Neural cell (in vitro differentiated cells): ENCODE data around the gene KLK7.

ENCODE experiments used
- CTCF ChIP-seq: fragments of 450-650 bp; IDR thresholded peaks from 2 replicates; pipeline ENCODE4 v1.5.1; 2014; ENCODE audit warnings: antibody characterized with exemption, mild to moderate bottlenecking, moderate library complexity; ENCODE audit not compliant: poor library complexity, severe bottlenecking
- EP300 ChIP-seq: fragments of 450-650 bp; conservative IDR thresholded peaks from 2 replicates; pipeline ENCODE4 v1.6.1; 2014; ENCODE audit warnings: antibody characterized with exemption, mild to moderate bottlenecking, moderate library complexity; ENCODE audit not compliant: poor library complexity, severe bottlenecking
- EZH2 ChIP-seq: fragments of 200-600, 300-800 bp; shearing (Covaris generic), sonication (generic); IDR thresholded peaks from 2 replicates; pipeline ENCODE4 v1.6.1; 2014; ENCODE audit warnings: antibody characterized with exemption, low read length, borderline replicate concordance, mild to moderate bottlenecking; ENCODE audit not compliant: insufficient read depth, poor library complexity, severe bottlenecking
- POLR2AphosphoS5 ChIP-seq: IDR thresholded peaks from 2 replicates; pipeline ENCODE4 v1.6.1; 2012
- RAD21 ChIP-seq: fragments of 450-650 bp; conservative IDR thresholded peaks from 2 replicates; pipeline ENCODE4 v1.6.1; 2014; ENCODE audit warnings: antibody characterized with exemption, mild to moderate bottlenecking, moderate library complexity
- REST ChIP-seq: IDR thresholded peaks from 2 replicates; pipeline ENCODE4 v1.6.1; 2012; ENCODE audit warnings: borderline replicate concordance
- SMC3 ChIP-seq: fragments of 450-650 bp; conservative IDR thresholded peaks from 2 replicates; pipeline ENCODE4 v1.6.1; 2014; ENCODE audit warnings: antibody characterized with exemption, mild to moderate bottlenecking, moderate library complexity; ENCODE audit not compliant: poor library complexity
- TAF1 ChIP-seq: IDR thresholded peaks from 2 replicates; pipeline ENCODE4 v1.6.1; 2012; ENCODE audit warnings: low read depth

GRCh38 chr19:51019544-51019925 is 35.8 kb upstream of the KLK7 start, which contains the start of gene KLK10:
- TF ChIP-seq POLR2AphosphoS5: no peak
- TF ChIP-seq EZH2: no peak
- no peak for TF ChIP-seq CTCF
- TF ChIP-seq TAF1: no peak
- TF ChIP-seq EP300: no peak
- TF ChIP-seq REST: no peak
- no peak for TF ChIP-seq SMC3
- TF ChIP-seq RAD21: no peak
